Astrocyte of the cerebellum (primary cell): ENCODE results near the gene CACNG3.

Experiments used
- DNase-seq: peaks from one replicate; pipeline ENCODE4 v3.0.0-alpha.2; 2011; ENCODE audit warnings: low read depth
- H3K4me3 ChIP-seq: 2 replicates; pipeline ENCODE4 v1.5.1; 2011; ENCODE audit warnings: mild to moderate bottlenecking, low read depth, low read length, moderate library complexity
- in situ Hi-C: cut with HindIII; loops from 2 replicates; pipeline ENCODE4 v1.10.0; 2017; ENCODE audit warnings: low sequenced_read_pairs
- TF ChIP-seq, protein P1 (sequence below): IDR thresholded peaks from 2 replicates; pipeline ENCODE4 v1.5.1; 2012; ENCODE audit warnings: low read length, low read depth, moderate library complexity, mild to moderate bottlenecking; ENCODE audit errors: missing control alignments

The CACNG3 gene

DNA sequence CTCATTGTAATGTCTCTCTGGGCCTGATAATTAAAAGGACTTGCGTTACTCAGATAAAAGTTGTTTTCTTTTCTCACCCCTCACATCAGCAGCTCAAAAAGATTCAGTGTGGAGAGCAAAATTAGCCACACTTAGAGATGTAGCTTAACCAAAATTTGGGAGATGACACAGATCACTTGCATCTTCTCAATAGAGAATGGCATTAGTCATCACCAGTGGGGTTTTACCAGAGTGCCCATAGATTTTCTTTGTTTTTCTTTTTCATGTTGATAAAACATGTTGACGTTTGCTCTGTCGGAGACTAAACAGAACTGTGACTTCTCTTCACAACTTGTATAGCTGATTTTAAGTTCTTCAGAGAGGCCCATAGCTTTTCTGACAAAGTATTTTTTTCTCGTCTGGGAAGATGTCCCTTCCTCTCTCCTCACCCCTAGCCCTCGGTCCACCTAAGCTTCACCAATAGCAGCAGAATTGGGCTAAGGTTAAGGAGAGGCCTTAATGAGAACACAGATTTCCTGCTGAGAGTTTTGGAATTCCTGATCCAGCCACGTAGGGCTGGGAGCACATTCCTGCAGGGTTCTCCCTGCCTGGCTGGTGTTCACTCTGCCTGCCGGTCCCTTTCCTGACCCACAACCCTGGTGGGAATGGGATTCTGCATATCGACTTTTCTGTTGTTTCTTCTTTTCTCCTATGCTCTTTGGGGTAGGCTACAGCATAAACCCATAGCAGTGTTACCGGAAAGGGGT is 92.6 kb downstream of the CACNG3 start:
- H3K4me3 ChIP-seq, result no peak overlapping the region
- in situ Hi-C loops, result no loop called here
- no peak for DNase-seq
- TF ChIP-seq, protein P1, sequence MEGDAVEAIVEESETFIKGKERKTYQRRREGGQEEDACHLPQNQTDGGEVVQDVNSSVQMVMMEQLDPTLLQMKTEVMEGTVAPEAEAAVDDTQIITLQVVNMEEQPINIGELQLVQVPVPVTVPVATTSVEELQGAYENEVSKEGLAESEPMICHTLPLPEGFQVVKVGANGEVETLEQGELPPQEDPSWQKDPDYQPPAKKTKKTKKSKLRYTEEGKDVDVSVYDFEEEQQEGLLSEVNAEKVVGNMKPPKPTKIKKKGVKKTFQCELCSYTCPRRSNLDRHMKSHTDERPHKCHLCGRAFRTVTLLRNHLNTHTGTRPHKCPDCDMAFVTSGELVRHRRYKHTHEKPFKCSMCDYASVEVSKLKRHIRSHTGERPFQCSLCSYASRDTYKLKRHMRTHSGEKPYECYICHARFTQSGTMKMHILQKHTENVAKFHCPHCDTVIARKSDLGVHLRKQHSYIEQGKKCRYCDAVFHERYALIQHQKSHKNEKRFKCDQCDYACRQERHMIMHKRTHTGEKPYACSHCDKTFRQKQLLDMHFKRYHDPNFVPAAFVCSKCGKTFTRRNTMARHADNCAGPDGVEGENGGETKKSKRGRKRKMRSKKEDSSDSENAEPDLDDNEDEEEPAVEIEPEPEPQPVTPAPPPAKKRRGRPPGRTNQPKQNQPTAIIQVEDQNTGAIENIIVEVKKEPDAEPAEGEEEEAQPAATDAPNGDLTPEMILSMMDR, result no peak

DNA sequence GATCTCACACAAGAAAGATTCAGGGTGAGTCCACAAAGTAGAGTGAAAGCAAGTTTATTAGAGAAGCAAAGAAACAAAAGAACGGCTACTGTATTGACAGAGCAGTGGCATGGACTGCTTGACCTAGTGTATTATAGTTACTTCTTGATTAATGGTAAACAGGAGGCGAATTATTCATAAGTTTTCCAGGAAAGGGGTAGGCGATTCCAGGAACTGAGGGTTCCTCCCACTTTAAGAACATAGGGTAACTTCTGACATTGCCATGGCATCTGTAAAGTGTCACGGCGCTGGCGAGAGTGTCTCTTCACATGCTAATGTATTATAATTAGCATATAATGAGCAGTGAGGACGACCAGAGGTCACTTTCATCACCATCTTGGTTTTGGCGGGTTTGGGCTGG is 93.2 kb downstream of the CACNG3 start:
- in situ Hi-C loops, result no loop called here
- H3K4me3 ChIP-seq, result no peak overlapping the region
- TF ChIP-seq, protein P1, result no peak
- DNase-seq, result no peak

DNA sequence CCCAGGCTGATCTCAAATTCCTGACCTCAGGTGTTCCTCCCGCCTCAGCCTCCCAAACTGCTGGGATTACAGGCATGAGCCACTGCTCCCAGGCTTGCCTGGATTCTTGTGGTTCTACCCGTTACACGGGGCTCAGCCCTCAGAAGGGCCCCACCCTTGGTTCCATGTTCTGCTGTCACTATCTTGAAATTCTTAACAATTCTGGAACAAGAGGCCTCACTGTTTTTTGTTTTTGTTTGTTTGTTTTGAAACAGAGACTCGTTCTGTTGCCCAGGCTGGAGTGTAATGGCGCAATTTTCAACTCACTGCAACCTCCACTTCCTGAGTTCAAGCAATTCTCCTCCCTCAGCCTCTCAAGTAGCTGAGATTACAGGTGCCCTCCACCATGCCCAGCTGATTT is 96.6 kb downstream of the CACNG3 start:
- in situ Hi-C loops, result no loop called here
- DNase-seq, result no peak
- TF ChIP-seq, protein P1, result no peak
- no peak overlapping the region for H3K4me3 ChIP-seq

DNA sequence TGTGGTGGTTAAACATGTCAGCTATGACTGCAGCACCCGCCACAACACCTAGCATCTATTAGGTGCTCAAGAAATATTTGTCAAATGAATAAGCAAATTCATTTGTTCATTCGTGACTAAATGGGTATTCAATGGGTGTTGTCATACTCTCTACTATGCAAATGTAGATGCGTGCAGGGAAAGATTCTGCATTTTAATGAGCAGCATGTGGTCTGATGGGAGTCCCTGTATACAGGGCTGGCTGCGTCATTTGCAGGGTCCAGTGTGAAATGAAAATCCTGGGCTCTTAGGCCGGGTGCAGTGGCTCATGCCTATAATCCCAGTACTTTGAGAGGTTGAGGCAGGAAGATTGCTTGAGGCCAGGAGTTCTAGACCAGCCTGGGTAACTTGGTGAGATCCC is 97.5 kb downstream of the CACNG3 start:
- no peak overlapping the region for H3K4me3 ChIP-seq
- TF ChIP-seq, protein P1, result no peak
- in situ Hi-C loops, result no loop called here
- no peak for DNase-seq

DNA sequence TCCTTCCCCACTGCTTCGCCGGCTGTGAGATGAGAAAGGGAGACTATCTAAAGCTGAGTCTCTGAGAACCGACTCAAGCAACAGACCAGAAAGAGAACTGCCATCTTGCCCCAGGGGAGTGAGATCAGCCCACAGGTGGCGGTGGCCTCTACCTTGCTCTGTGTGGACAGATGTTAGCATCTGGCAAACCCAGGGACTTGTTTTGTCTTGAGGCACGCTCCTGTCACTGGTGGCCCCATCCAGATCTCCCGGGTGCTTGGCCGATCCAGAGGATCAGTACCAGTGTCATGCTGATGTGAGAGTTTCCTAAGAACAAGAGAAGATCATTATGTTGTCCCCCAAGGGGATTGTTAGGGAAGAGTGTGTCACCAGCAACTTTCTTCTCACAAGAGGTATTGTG is 101.4 kb downstream of the CACNG3 start:
- in situ Hi-C loops, result no loop called here
- DNase-seq, result no peak
- TF ChIP-seq, protein P1, result no peak
- no peak overlapping the region for H3K4me3 ChIP-seq

DNA sequence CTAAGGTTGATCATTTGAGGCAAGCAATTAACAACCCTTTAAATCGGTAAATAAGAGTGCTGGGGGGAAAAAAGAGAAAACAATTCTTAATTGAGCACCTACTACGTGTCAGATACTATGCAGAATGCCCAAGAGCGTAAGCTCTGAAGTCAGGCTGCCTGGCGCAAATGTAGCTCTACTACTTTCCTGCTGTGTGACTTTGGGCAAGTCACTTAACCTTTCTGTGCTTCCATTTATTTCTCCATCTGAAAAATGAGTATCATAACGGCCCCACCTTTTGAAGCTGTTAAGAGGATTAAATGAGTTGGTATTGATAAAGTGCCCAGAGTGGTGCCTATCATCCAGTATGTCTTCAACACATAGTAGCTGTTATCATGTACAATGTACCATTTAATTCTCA is 102.0 kb downstream of the CACNG3 start:
- no peak for DNase-seq

More for the DNA sequence above, 102.0 kb downstream of the CACNG3 start:
- H3K4me3 ChIP-seq, result no peak overlapping the region
- in situ Hi-C loops, result no loop called here
- TF ChIP-seq, protein P1, result no peak
